HCT116 (cell line): ENCODE measurements around the gene INPP5F. TPM values are rescaled to one million over a fixed set of nuclear protein-coding genes. Genes with fewer than 3 reads are reported as not detected.

Experiments
- ATAC-seq: fragments of 200-7000 bp; cut with Tn5 transposase; 2 replicates; pipeline ENCODE4 v1.9.1; 2020; ENCODE audit warnings: mild to moderate bottlenecking, moderate library complexity
- BruUV-seq: library from RNA; stranded (reverse); fragments of 400-500 nt; replicated peaks from 2 replicates; lab custom pipeline; 2021; lab: Mats Ljungman, UMichigan
- CTCF ChIA-PET: fragments of 300-600 bp; sonication (Branson Sonifier 250); formaldehyde crosslinking; loops from one replicate; lab custom pipeline; 2021; ENCODE audit warnings: antibody characterized with exemption; lab: Charles Lee
- POLR2A ChIA-PET: fragments of 300-600, 350-600 bp; sonication (Branson Sonifier 250); formaldehyde crosslinking; loops from one replicate; lab custom pipeline; 2021; ENCODE audit warnings: antibody characterized with exemption; lab: Charles Lee
- RAD21 ChIA-PET, 2 experiments: fragments of 300-600 bp; sonication (Branson Sonifier 250); formaldehyde crosslinking; loops; one replicate each; lab custom pipeline; 2023; ENCODE audit warnings: low total read pairs in 2 of 2; ENCODE audit not compliant: uncharacterized antibody in 2 of 2, unreplicated experiment in 2 of 2, low non-redundant PET in 1 of 2; lab: Charles Lee
- DNase-seq: peaks from one replicate; pipeline ENCODE4 v3.0.0-alpha.2; 2010; ENCODE audit warnings: low read depth, low spot score
- H2AFZ ChIP-seq: fragments of 200-600 bp; shearing (Covaris generic), sonication (generic); 2 replicates; pipeline ENCODE4 v1.6.1; 2017; ENCODE audit warnings: low read depth, mixed run types, mixed read lengths, antibody characterized with exemption, low read length; ENCODE audit not compliant: poor library complexity, severe bottlenecking
- H3K27ac ChIP-seq: 2 replicates; pipeline ENCODE4 v1.5.1; 2012; ENCODE audit warnings: low read depth, low read length
- H3K27me3 ChIP-seq: fragments of 200-600 bp; sonication (generic); 2 replicates; pipeline ENCODE4 v1.6.1; 2016; ENCODE audit warnings: mixed run types, low read length, mixed read lengths; ENCODE audit not compliant: insufficient read depth
- H3K36me3 ChIP-seq, 2 experiments: fragments of 200-500 bp in 1 of 2; fragments of 200-600 bp in 1 of 2; sonication (Bioruptor generic) in 1 of 2; sonication (generic) in 1 of 2; 2 replicates each; pipeline versions ENCODE4 v1.5.1 to v1.6.1; 2014 to 2016; ENCODE audit warnings: low read length in 2 of 2, inconsistent platforms in 1 of 2, mixed read lengths in 1 of 2, mixed run types in 1 of 2; ENCODE audit not compliant: insufficient read depth in 2 of 2, control insufficient read depth in 1 of 2
- H3K4me1 ChIP-seq, 2 experiments: fragments of 200-600 bp in 1 of 2; sonication (generic) in 1 of 2; 2 replicates each; pipeline versions ENCODE4 v1.5.1 to v1.6.1; 2012 to 2017; ENCODE audit warnings: low read length in 2 of 2, inconsistent platforms in 1 of 2, mild to moderate bottlenecking in 1 of 2, mixed read lengths in 1 of 2, mixed run types in 1 of 2, moderate library complexity in 1 of 2; ENCODE audit not compliant: insufficient read depth in 2 of 2, control insufficient read depth in 1 of 2
- H3K4me2 ChIP-seq: fragments of 200-600 bp; sonication (generic); 2 replicates; pipeline ENCODE4 v1.6.1; 2017; ENCODE audit warnings: mixed run types, low read length, mixed read lengths
- H3K4me3 ChIP-seq, 2 experiments: fragments of 200-600 bp in 1 of 2; sonication (generic) in 1 of 2; replicated peaks in 1 of 2; 2 replicates each; pipeline ENCODE4 v1.5.1; 2011 to 2016; ENCODE audit warnings: low read length in 2 of 2, control low read depth in 1 of 2, low read depth in 1 of 2, mild to moderate bottlenecking in 1 of 2, mixed read lengths in 1 of 2, mixed run types in 1 of 2
- H3K79me2 ChIP-seq: fragments of 200-600 bp; sonication (generic); 2 replicates; pipeline ENCODE4 v1.6.1; 2017; ENCODE audit warnings: mild to moderate bottlenecking, mixed run types, low read length, moderate library complexity, mixed read lengths; ENCODE audit not compliant: insufficient read depth
- H3K9ac ChIP-seq: fragments of 200-600 bp; sonication (generic); 2 replicates; pipeline ENCODE4 v1.6.1; 2016; ENCODE audit warnings: low read length, mixed read lengths
- H3K9me2 ChIP-seq: fragments of 200-600 bp; sonication (generic), shearing (Covaris generic); 2 replicates; pipeline ENCODE4 v1.6.1; 2017; ENCODE audit warnings: mixed run types, mild to moderate bottlenecking, moderate library complexity; ENCODE audit not compliant: insufficient read depth
- H3K9me3 ChIP-seq, 2 experiments: fragments of 200-500 bp in 1 of 2; fragments of 200-600 bp in 1 of 2; sonication (Bioruptor generic) in 1 of 2; sonication (generic) in 1 of 2; 2 replicates each; pipeline ENCODE4 v1.6.1; 2014 to 2017; ENCODE audit warnings: low read length in 2 of 2, mixed read lengths in 2 of 2, inconsistent platforms in 1 of 2, low read depth in 1 of 2, mild to moderate bottlenecking in 1 of 2, mixed run types in 1 of 2, moderate library complexity in 1 of 2; ENCODE audit not compliant: control insufficient read depth in 1 of 2, insufficient read depth in 1 of 2
- H4K20me1 ChIP-seq: fragments of 200-600 bp; sonication (generic), shearing (Covaris generic); 2 replicates; pipeline ENCODE4 v1.6.1; 2017; ENCODE audit warnings: mixed run types, mild to moderate bottlenecking, moderate library complexity; ENCODE audit not compliant: insufficient read depth
- ATF3 ChIP-seq: IDR thresholded peaks from 2 replicates; pipeline ENCODE4 v1.6.1; 2012
- CBX3 ChIP-seq: IDR thresholded peaks from 2 replicates; pipeline ENCODE4 v1.6.1; 2012; ENCODE audit warnings: low read depth
- CEBPB ChIP-seq: IDR thresholded peaks from 2 replicates; pipeline ENCODE4 v1.6.1; 2012; ENCODE audit warnings: low read depth
- CTCF ChIP-seq, 3 experiments: fragments of 200-600 bp in 1 of 3; sonication (generic) in 1 of 3; IDR thresholded peaks in 2 of 3; conservative IDR thresholded peaks in 1 of 3; 2 replicates each; pipeline ENCODE4 v1.5.1; 2012 to 2017; ENCODE audit warnings: low read depth in 2 of 3, low read length in 2 of 3, antibody characterized with exemption in 1 of 3, borderline replicate concordance in 1 of 3, control low read depth in 1 of 3, mild to moderate bottlenecking in 1 of 3, mixed read lengths in 1 of 3, mixed run types in 1 of 3, moderate library complexity in 1 of 3; ENCODE audit not compliant: insufficient read depth in 1 of 3
- ELF1 ChIP-seq: IDR thresholded peaks from 2 replicates; pipeline ENCODE4 v1.6.1; 2012; ENCODE audit warnings: low read depth, borderline replicate concordance
- EZH2 ChIP-seq: fragments of 200-600 bp; sonication (generic); IDR thresholded peaks from 2 replicates; pipeline ENCODE4 v1.6.1; 2017; ENCODE audit warnings: antibody characterized with exemption, mixed run types
- JUND ChIP-seq: IDR thresholded peaks from 2 replicates; pipeline ENCODE4 v1.6.1; 2012
- MAX ChIP-seq: IDR thresholded peaks from 2 replicates; pipeline ENCODE4 v1.6.1; 2012
- POLR2A ChIP-seq: IDR thresholded peaks from 2 replicates; pipeline ENCODE4 v1.7.0; 2011; ENCODE audit warnings: borderline replicate concordance; ENCODE audit not compliant: insufficient read depth, insufficient read length; ENCODE audit errors: extremely low read depth
- POLR2AphosphoS5 ChIP-seq: IDR thresholded peaks from 2 replicates; pipeline ENCODE4 v1.6.1; 2011; ENCODE audit warnings: mild to moderate bottlenecking, low read depth, low read length, moderate library complexity
- RAD21 ChIP-seq: IDR thresholded peaks from 2 replicates; pipeline ENCODE4 v1.6.1; 2012; ENCODE audit warnings: low read depth, mild to moderate bottlenecking
- REST ChIP-seq: IDR thresholded peaks from 2 replicates; pipeline ENCODE4 v1.6.1; 2012; ENCODE audit warnings: low read depth
- YY1 ChIP-seq: IDR thresholded peaks from 2 replicates; pipeline ENCODE4 v1.6.1; 2011; ENCODE audit warnings: low read length, low read depth, moderate library complexity, mild to moderate bottlenecking; ENCODE audit not compliant: insufficient replicate concordance; ENCODE audit errors: extremely low read depth
- ZBTB33 ChIP-seq: IDR thresholded peaks from 2 replicates; pipeline ENCODE4 v1.6.1; 2011; ENCODE audit warnings: mild to moderate bottlenecking, low read length, moderate library complexity; ENCODE audit not compliant: insufficient replicate concordance; ENCODE audit errors: extremely low read depth
- ZFX ChIP-seq: fragments of 450-650 bp; IDR thresholded peaks from 2 replicates; pipeline ENCODE4 v1.6.1; 2017
- intact Hi-C: fragments of 100-400 bp; cut with micrococcal nuclease; formaldehyde crosslinking; loops from 2 replicates; pipeline ENCODE4 v1.10.0; 2022
- total RNA-seq: library from RNA; stranded (reverse); gene quantifications from one replicate; pipeline ENCODE4 v1.2.1, GENCODE V29; 2021; ENCODE audit not compliant: unreplicated experiment

INPP5F gene
- total RNA-seq, 1 experiment from 2014 or later, result 21.6 TPM

- RAD21 ChIA-PET, result no interaction called here
- Histone ChIP-seq H4K20me1 (no peaks in the 10 kb centered on the region; the same call in 1 of the 2 replicates), H3K9me2 (no peaks in the 10 kb centered on the region), H2AFZ (no peak overlapping the region), H3K79me2 (no peaks in the 10 kb centered on the region), H3K4me1 (no peaks in the 10 kb centered on the region), H3K9ac (no peak overlapping the region), H3K27ac (no peak overlapping the region), H3K4me3 (no peak overlapping the region), H3K4me2 (no peak overlapping the region), H3K9me3 (no peaks in the 10 kb centered on the region), H3K27me3 (no peaks in the 10 kb centered on the region), H3K36me3 (no peaks in the 10 kb centered on the region)
- CTCF ChIA-PET, result interaction anchor here (1.7 kb wide), 1 partner anchor 51 kb away, joined by 6 read pairs; no protein-coding TSS in a partner anchor
- intact Hi-C loops, result no loop called here
- POLR2A ChIA-PET, result interaction anchor here (1.4 kb wide), 1 partner anchor 12 kb away, joined by 4 read pairs; no protein-coding TSS in a partner anchor
- no TSS peak for BruUV-seq
- no peak for TF ChIP-seq ZFX
- TF ChIP-seq EZH2, result no peak
- no peak for TF ChIP-seq RAD21
- no peak for TF ChIP-seq ZBTB33
- TF ChIP-seq CEBPB, result no peak
- no peak for TF ChIP-seq CTCF (IDR thresholded peaks at IDR 0.05 in 2 of 3, conservative IDR thresholded peaks at IDR 0.05 in 1 of 3; ENCODE audit: borderline replicate concordance in 1 of 3, insufficient read depth in 1 of 3, low read depth in 2 of 3, low read length in 2 of 3)
- no peak for TF ChIP-seq MAX
- TF ChIP-seq POLR2A, result no peak
- no peak for TF ChIP-seq JUND
- TF ChIP-seq ATF3, result no peak
- no peak for TF ChIP-seq REST
- TF ChIP-seq YY1, result no peak
- no peak for TF ChIP-seq CBX3
- TF ChIP-seq POLR2AphosphoS5, result no peak
- no peak for TF ChIP-seq ELF1
- DNase-seq (no peak), ATAC-seq (no peak)
These were observed 76.2 kb downstream of the INPP5F start for GRCh38 chr10:119801998-119802538.
